GM12872 (cell line): ENCODE data around the gene INHBC.

Experiments used
- TF ChIP-seq, protein P1 (sequence below): IDR thresholded peaks from 3 replicates; pipeline ENCODE4 v1.5.1; 2011; ENCODE audit warnings: low read depth, mild to moderate bottlenecking, low read length, moderate library complexity; ENCODE audit not compliant: insufficient read depth

Gene INHBC

DNA sequence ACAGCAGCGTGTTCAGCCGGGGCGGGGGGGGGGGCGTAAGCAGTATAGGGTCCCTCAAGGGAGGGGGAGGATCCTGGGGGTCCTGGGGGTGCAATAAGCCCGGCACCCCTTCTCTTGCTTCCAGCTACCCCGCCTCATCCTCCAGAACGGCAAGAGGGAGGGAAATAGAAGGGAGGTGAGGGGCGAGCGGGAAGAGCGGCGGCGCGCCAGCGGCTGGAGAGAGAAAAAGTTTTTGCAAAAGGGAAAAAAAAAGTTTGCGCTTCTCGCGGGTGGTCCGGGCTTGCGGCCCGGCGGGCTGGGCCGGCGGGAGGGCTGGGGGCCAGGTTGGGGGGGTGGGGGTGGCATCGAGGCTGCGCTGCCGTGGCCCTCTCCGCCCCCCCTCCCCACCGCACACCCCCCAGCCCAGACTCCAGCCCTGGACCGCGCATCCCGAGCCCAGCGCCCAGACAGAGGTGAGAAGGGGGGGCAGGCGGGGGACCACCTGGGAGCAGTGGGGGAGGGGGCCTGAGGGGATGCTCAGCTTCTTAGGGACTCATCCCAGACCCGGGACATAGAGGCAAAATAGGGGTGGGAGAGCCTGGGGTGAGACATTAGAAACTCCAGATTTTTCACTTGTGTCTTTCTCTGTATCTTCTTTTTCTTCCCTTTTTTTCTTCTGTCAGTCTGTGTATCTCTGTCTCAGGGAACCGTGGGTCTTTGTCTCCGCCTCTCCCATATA lies 25.3 kb downstream of the INHBC start, which contains the start of gene GLI1:
Gene GLI1 (plus strand): TSS at position 36 of the 718 bp plus-strand sequence. CDS start 3,907 bp downstream, outside the sequence.
- TF ChIP-seq, protein P1, sequence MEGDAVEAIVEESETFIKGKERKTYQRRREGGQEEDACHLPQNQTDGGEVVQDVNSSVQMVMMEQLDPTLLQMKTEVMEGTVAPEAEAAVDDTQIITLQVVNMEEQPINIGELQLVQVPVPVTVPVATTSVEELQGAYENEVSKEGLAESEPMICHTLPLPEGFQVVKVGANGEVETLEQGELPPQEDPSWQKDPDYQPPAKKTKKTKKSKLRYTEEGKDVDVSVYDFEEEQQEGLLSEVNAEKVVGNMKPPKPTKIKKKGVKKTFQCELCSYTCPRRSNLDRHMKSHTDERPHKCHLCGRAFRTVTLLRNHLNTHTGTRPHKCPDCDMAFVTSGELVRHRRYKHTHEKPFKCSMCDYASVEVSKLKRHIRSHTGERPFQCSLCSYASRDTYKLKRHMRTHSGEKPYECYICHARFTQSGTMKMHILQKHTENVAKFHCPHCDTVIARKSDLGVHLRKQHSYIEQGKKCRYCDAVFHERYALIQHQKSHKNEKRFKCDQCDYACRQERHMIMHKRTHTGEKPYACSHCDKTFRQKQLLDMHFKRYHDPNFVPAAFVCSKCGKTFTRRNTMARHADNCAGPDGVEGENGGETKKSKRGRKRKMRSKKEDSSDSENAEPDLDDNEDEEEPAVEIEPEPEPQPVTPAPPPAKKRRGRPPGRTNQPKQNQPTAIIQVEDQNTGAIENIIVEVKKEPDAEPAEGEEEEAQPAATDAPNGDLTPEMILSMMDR, result no peak

DNA sequence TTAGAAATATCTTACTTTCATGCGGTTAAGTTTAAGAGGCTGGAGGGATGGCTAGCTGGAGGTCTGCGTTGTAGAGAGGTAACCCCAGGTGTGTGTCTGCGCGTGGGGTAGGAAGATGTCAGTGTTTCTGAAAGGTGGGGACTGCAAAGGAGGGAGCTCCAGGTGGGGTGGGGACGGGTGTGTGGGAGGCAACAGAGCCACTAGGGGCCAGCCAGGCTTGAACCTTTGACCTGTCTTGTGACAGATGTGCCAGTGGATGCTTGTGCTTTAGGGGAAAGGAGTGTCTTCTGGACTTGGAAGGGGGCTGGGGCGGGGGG lies 25.8 kb downstream of the INHBC start:
- TF ChIP-seq, protein P1, result no peak

DNA sequence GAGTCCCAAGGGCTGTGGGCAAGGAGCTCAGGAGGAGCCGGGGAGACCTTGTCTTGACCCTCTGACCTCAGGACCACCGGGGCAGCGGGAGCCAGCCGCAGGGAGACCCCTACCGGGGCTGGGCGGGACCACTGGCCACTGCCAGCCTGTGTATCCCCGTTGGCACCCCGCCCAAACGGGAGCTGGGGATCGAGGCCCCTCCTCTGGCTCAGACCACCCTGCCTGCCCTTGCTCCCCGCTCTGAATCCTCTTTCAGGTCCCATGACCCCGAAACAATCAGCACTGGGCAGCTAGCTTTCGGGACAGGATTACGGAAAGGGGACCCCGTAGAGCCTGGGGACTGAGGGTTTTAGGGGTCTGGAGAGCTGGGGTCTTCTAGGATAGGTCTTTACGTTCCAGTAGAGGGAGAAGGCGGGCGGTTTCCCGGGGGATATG lies 26.3 kb downstream of the INHBC start:
- TF ChIP-seq, protein P1, result no peak

DNA sequence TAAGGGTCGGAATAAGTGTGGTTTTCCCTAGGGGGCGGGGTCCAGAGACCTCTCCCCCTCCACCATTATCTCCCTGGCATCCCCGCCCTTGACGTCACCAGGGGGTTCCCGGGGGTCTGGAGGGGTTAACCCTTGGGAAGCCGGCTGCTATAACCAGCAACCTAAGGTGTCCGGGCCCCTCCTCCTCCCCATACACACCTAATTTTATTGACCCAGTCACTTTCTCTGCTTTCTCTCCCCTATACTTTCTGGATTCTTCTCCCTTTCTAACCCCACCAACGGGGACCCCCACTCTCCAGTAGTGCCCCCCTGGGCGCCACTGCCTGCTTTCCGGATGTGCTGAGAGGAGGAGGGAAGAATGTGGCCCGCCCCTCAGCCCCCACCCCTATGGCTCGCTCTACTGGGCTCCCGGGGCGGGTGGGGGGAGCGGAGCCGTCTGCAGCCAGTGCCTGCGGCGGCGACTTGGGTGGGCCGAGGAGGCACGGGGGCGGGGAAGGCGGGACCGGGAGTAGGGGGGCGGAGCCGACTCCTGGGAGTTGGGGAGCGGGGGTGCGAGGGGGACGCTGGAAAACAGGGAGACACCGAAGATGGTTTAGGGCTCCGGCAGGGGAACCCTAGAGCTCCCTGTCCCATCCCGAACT lies 26.8 kb downstream of the INHBC start:
- TF ChIP-seq, protein P1, result no peak

DNA sequence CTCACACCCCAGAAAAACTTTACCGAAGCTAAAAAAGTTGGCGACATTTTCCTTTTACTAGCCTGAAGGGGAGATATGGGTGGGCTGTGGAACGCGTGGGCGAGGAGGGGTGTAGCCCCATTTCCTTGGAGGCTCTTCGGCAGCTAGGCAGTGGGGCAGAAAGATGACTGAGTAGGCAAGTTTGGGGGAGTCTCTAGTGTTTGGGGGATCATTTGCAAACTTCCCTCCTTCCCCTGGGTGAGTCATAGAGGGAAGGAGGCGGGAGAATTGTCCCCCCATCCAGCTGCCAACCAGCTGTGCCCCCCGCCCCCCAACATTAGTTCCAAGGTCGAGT lies 27.3 kb downstream of the INHBC start:
- TF ChIP-seq, protein P1, result no peak

DNA sequence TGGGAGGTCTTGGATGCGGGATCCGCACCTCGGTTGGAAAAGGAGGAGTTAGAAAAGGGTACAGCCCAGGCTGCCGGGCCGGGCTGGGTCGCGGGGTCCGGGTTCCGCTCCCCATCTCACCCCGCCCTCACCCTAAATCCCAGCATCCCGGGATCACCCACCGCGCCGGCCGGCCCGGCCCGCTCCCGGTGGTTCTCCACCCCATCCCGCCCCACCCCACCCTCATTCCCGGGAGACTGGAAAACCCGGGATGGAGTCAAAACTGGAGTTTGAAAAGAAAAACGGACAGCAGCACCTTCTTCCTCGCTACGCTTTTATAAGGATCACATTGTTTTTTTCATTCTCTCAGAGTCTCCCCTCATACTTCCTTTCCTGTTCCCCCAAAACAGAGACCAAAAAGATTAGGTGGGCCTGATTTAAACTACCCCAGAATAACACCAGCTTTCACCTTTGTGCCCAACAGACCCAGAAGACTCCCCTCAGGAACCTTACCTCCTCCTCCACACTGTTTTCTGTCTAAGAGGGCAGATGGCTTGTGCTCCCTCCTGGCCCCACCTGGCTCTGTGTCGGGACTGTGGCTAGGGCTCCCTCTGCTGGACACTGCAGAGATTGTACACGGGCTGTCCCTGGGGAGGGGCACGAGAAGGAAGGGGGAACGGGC lies 27.8 kb downstream of the INHBC start:
- TF ChIP-seq, protein P1, result peak; percentile 94

DNA sequence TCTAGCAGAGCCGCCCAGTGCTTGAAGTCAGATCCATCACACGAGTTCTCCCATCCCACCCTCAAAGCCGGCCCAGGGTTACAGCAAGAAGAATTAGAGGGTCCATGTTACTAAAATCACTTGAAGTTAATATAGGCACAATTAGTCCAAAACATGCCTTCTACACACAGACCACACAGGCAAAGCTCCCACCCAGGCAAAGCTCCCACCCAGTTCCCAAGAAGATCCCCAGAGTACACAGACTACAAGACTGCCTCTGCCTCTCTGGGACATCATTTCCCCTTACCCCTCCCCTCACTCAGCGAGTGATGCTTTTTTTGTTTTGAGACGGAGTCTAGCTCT lies 28.3 kb downstream of the INHBC start:
- TF ChIP-seq, protein P1, result no peak
